Activated effector memory CD4-positive, alpha-beta T cell treated with anti-CD3 and anti-CD28 coated beads, Interleukin-2, amount 50 U/mL, for 16 hours (primary cell): ENCODE measurements around the gene MYO1H.
A peak's percentile ranks its signal among the peaks of the same experiment; 100 is the strongest.

Experiments used
- DNase-seq: peaks from one replicate; pipeline ENCODE4 v3.0.0-alpha.2; 2020

MYO1H gene

DNA sequence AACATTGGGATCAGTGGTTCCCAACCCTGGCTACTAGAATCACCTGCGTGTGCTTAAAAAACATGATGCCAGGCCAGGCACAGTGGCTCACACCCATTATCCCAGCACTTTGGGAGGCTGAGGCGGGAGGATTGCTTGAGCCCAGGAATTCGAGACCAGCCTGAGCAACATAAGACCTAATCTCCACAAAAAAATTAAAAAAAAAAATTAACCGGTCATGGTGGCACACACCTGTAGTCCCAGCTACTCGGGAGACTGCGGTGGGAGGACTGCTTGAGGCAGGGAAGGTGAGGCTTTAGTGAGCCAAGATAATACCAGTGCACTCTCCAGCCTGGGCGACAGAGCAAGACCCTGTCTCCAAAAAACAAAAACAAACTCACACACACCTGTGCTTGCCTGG lies 127.4 kb downstream of the MYO1H start:
- DNase-seq = peak; percentile 25

DNA sequence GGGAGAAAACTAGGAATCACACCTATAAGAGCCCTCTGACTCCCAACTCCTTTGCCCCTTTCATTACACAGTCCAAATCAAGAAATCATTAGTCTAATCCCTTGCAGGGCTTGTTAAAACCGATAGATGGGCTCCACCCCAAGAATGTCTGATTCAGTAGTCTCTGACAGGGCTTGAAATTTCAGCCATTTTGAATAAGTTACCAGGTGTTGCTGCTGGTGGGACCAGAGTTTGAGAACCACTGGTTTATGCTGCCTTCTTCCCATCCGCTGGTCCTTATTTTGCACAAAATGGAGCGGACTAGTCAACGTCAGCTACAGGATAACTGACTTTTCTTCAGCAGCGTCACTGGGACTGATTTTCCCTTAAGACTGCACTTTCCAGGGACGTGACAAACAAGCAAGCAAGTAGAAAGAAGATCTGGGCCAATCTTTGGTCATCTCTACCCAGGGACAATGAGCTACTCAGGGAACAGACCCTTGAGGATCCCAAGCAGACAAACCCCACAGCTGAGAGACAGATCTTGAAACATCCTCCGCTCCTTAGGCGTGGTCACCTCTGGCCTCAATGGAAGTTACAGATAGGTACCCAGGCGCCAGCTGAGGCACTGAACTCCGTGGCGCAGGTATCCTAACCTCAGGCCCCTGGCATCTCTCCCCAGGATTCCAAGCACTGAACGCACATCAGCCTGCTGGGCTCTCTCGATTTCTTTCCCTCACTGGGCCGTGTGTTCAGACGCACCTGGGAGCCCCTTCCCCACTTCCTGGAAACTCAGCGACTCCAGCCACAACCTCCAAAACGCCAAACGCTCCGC lies 128.5 kb downstream of the MYO1H start:
- DNase-seq = peak; percentile 61

DNA sequence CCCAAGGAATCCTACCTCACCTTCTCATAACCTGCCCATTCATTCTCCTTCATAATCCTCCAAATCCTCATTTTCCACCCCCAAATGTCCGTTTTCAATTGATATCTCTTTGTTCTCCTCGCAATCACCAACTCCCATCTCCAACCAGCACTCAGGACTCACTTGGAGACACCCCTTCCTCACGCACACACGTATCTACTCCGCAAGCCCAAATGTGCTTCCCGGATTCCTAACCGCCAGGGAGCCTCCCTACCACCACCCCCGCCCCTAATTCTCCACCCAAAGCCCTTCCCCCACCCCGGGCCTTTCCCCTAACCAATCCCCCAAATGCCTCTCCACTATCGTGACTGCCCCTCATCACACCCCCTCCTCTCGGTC lies 129.1 kb downstream of the MYO1H start:
- DNase-seq = no peak

DNA sequence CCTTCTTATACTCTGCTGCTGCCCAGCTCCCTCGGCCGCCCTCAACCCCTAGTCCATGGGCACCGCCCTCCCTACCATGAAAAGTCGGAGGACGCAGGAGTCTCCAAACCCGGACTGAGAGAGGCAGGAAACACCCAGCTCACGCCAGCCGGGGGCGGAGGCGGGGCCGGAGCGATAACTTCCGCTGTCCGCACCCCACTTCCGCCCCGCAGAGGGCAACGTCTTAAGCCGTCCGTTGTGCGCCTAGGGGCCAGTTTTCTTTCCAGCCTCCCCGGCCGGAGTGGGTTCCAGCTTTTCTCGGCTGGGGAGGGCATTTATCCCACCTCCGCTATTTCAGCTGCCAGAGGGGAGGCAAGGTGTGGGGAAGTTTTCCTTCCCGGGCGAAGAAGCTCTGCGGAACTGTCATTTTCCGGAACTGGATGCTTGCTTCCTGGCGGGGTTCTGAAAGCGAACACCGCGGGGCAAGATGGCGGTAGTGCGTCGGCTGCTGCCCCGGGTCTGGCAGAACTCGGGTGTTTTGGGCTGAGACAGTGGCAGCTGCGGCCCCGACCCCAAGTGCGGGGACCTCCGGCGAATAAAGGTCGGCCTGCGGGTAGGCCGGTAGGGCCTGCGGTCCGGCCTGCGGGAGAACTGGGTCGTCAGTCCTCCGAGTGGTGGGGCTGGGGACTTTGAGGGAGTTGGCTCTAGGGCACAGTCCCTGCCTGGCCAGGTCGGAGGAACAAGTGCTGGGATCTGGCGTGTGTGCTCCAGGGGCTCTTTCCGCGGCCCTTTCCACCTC lies 129.7 kb downstream of the MYO1H start, which contains the start of the genes KCTD10 and UBE3B:
KCTD10 (minus strand) TSS at position 116 of the 778 bp plus-strand sequence; CDS start at position 78, 38 bp downstream.
UBE3B (plus strand) TSS at position 450 of the 778 bp plus-strand sequence. CDS start 5,918 bp downstream, outside the sequence.
- peak; percentile 94 for DNase-seq

DNA sequence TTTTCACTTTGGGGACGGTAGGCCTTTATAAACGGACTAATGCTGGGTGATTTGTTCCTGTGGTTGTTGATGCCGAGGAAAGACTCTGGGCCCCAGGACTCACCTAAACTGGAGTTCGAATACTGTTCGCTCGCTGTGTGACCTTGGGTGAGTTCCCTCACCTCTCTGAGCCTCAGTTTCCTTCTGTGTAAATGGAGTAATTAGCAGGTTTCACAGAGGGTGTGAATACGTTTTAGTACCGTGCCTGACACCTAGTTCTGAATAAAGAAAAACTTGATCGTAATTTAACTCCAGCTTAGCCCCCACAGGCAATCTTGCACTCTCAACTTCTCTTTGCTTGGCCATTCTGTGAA lies 130.2 kb downstream of the MYO1H start:
- no peak for DNase-seq

DNA sequence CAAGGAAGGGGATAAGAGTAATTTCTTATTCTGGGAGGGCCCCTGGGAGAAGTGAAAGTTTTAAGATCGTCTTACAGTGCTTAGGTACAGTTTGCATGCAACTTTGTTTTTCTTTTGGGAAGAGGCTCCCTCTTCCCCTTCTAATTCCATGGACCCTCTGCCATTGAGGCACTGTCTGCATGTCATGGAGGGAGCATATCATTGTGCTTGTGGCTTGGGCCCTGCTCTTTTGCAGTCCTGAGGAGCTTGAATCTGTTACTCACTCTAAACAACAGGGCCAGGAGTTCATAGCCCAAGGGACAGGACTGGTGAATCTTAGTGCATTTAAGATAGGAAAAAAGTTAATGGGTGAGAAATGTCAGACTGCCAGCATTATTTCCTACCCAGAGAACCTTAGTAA lies 132.1 kb downstream of the MYO1H start:
- no peak for DNase-seq

DNA sequence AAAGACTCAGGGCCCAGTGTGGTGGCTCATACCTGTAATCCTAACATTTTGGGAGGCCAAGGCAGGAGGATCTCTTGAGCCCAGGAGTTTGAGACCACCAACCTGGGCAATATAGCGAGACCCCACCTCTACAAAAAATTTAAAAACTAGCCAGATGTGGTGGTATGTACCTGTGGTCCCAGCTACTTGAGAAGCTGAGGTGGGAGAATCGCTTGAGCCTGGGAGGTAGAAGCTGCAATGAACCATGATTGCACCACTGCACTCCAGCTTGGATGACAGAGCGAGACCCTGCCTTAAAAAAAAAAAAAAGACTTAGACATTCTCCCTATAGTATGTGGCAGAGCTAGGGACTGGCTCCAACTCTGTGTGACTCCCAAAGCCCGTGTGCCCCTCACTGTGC lies 132.7 kb downstream of the MYO1H start:
- DNase-seq = no peak

DNA sequence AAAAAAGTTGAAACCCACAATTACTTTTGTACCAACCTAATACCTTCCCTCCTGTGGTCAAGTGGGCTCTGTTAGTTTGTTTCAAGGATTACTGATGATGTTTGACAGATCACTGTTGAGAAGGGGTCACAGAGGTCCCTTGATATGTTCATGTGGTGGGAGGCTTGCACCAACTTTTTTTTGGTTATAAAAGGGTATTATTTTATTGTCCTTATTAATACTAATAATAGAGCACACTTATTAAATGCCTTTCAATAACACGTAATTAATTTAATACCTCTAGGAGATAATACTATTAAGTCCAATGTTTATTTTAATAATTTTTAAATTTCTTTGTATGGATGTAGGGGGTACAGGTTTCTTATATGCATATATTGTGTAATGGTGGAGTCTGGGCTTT lies 134.2 kb downstream of the MYO1H start:
- DNase-seq = no peak

DNA sequence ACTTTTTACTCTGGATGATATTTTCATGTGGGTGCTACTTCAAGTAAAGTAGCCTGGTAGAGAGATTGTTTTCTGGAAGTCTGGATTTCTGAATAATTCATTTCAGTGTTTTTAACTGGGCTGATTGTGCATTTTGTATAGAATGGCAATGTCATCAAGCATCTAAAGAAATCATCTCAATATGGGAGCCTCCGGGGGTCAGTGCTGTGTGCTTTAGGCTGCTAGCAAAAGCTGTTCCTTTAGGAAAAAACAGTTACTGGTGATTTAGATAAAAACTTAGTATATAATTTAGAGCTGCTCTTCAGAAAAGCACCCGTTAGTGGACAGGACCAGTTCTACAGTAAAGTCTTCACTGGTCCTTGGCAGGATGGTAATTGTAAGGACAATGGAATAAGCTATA lies 134.8 kb downstream of the MYO1H start:
- DNase-seq = no peak

DNA sequence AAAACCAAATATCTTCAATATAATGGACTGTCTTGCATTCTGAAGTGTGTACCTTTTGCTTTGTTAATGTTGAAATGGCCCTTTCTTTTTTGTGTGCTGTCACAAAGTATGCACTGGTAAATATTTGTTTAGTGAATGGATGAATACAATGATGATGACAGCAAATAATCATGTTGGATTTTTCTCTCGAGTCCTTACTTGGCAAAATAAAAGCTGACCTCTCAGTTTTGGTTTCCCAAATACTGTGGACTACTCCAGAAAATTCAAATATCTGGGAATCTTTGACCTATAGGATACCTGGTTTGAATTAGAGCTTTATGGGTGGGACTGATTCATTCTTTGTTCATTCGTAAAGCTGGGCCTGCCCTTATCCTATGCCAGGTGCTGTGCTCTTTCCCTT lies 135.2 kb downstream of the MYO1H start:
- DNase-seq = no peak

DNA sequence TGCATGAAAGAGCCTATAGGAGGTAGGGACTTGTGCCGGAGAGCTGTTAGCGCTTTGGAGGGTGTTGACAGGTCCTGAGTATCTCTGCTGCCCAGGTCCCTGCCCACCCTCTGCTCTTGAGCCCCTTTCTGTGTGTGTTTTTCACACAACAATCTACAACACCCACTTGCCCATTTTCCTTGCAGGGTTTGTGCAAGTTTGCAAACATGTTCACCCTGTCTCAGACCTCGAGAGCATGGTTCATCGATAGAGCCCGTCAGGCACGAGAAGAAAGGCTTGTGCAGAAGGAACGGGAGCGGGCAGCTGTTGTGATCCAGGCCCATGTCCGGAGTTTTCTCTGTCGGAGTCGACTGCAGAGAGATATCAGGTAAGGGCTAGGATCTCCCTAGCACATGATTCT lies 135.6 kb downstream of the MYO1H start:
- DNase-seq = no peak

DNA sequence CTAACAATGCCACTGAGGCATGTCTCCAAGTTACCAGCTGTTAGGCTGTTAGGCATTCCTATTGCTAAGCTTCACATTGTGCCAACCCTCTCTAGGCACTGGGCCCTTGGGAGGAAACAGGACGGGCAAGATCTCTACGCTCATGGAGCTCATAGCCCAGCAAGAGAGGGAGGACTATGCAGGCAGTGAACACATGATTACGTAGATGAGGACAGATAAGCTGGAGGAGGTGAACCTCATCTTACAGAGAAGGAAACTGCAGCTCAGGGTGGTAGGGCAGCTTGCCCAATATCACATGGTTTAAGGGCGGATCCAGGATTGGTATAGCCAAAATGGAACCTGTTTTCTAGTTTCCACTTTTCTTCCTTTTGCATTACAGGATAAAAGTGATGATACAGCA lies 137.5 kb downstream of the MYO1H start:
- DNase-seq = no peak

DNA sequence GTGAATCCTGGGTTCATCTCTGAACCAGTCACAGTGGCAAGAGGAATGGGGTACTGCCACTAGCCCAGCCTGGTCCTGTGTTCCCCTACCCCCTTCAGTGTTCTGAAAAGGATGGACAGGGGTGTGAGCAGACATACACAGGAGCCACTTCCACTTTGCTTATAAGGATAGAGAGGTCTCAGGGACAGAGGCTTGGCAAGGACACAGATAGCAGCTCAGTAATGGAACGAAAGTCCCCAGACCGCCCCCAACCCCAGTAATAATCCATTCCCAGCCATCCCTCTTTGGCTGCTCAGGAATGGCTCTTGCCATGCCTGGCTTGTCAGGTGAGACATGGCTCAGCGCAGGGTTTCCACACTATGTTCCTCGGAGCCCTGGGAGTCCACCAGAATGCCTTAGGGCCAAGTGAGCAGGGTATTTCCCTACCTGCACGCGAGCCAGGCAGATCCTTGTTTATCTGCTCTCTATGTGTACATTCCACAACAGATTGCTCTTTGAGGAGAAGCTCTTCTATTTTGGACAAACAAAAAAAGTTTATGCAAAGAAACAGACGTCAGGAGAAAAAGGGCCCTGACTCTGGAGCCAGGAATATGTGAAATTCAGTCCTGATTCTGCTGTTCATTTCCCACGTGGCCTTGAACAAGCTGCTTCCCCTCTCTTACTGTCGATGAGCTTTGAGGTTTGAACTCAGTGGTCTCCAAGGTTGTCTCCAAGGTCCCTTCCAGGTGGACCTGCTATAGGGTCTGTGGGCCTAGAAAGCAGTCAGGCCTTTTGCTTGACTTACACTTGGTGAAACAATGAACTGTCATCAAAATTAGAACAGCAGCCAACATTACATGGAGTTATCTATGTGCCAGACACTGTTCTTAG lies 139.7 kb downstream of the MYO1H start:
- DNase-seq = no peak

DNA sequence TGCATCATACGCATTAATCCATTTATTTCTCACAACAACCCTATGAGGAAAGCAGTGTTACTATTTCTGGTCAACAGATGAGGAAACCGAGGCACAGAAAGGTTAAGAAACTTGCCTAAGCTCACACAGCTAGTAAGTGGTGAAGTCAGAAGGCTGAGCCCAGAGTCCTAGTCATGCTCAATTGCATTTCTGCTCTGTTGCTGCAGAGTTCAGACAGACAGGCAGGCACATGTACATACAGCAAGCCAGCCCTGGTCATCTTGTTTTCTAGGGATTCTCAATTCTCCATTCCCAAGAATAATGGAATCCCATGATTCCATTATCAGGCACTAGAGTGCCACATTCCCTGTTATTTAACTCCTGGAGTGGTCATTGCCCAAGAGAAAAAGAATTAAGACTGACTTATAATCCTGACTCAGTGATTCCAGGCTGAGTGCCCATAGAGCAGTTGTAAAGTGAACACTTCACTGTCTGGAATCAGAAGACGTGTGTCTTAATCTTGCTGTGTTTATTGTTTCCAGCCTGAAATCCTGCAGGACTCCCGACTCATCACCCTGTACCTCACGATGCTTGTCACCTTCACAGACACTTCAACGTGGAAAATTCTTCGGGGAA lies 140.5 kb downstream of the MYO1H start:
- no peak for DNase-seq

DNA sequence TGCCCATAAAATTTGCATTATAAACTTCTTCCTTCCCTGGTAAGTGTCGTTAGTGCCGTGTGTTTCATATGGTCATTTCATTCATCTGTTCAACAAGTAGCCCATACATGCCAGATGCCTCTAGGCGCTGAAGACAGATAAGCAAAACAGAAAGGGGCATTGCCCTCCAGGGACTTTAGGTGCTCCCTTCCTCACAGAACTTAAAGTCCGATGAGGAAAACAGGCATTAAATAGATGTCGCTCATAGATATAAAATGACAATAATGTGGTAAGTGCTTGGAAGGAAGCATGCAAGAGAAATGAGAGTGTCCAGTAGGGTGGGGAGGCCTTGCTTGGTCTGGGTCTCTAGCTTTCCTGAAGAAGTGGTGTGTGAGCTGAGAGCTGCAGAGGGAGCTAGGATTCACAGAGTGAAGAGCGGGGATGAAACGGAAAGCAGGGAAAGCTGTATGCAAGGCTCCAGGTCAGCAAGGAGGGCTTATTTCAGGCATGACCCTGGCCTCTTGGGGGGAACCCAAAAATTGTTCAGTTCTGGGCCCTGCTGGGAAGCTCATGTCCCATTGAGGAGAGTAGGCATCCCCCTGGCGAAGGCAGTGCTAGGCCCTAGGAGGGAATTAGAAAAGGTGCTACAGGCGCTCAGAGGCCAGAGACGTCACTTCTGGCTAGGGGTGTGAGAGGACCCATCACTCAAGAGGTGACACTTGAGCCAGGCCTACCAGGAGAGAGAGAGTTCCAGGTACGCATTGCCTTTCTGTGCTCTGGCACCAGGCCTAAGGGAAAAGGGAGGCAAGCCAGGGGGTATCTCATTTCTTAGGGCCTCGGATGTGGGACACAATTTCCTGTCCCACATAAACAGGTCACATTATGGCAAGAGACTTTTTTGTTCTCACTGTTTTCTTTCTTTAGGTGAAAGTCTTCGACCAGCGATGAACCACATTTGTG lies 141.6 kb downstream of the MYO1H start:
- DNase-seq = no peak

DNA sequence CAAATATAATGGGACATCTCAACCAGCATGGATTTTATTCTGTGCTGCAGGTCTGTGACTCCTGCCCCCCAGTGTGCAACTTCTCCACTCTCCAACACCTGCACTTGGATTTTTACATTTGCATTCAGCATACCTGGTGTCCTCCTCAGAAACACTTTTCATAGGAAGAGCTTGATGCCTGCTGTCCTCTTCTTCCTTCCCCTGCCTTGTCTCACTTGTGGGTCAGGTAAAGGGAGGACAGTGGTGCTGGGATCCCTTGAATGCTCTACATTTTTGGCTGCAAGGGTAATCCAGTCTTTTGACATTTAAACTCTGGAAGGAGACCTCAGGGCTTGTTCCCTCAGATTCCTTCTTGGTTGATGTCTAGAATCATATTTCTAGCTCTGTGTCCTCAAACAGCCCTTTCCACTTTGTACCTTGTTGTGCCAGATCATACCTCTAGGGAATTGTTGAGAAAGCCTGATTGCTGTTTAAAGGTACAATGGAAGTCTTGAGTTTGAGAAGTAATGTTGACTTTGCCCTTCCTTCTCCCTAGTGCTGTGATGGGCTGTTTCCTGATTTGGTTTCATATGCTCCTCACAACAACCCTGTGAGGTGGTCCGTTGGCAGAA lies 142.4 kb downstream of the MYO1H start:
- DNase-seq = no peak

DNA sequence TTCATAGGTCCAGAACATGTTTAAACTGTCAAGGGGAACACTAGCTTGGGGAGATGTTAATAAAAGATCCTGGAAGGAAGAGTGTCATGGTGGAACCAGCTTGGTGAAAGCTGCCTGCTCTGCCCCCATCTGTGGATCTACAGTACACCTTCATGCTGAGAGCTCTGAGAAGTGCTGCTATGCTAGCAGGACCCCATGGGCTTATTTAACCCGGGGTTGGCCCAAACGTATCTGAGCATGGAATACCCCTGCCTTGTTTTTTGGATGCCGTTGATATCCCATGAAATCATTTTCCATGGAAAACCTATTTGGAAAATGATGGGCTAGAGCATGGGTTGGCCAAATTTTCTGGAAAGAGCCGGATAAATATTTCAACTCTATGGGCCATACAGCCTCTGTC lies 144.0 kb downstream of the MYO1H start:
- no peak for DNase-seq

DNA sequence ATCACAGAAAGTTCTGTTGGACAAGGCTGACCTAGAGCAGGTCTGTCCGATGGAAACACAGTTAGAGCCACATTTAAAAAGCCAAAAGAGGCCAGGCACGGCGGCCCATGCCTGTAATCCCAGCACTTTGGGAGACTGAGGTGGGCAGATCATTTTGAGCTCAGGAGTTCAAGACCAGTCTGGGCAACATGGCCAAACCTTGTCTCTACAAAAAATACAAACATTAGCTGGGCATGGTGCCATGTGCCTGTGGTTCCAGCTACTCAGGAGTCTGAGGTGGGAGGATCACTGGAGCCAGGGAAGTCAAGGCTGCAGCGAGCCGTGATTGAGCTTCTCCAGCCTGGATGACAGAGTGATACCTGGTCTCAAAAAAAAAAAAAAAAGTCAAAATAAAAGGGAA lies 144.7 kb downstream of the MYO1H start:
- no peak for DNase-seq

DNA sequence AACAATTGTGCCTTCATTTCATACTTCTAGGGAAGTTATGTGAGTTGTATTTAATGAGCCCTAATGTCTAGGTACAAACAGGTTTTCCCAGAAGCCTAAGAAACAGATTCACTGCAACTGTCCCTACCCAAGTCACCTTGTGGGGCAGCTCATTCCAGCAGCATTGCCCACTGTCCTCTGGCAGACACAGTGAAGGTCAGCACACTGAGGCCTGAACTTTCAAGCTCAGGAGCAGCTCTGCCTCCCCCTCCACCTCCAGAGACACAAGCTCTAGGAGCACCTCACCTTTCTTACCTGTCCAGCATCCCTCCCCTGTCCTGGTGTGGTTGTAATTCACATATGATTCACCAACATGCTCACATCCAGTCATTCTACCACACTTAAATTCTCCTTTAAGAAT lies 145.4 kb downstream of the MYO1H start:
- no peak for DNase-seq

DNA sequence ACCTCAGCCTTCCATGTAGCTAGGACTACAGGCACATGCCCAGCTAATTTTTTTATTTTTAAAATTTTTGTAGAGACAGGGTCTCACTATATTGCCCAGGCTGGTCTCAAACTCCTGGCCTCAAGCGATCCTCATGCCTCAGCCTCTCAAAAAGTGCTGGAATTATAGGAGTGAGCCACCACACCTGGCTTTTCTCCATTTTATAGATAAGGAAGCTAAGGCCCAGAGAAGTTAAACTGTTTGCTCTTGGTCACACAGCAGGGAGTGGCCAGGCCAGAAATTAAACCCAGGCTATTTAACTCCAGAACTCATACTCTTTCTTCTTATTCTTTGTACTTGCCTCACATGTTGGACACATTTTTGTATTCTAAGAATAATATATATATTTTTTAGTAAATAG lies 146.2 kb downstream of the MYO1H start:
- no peak for DNase-seq

DNA sequence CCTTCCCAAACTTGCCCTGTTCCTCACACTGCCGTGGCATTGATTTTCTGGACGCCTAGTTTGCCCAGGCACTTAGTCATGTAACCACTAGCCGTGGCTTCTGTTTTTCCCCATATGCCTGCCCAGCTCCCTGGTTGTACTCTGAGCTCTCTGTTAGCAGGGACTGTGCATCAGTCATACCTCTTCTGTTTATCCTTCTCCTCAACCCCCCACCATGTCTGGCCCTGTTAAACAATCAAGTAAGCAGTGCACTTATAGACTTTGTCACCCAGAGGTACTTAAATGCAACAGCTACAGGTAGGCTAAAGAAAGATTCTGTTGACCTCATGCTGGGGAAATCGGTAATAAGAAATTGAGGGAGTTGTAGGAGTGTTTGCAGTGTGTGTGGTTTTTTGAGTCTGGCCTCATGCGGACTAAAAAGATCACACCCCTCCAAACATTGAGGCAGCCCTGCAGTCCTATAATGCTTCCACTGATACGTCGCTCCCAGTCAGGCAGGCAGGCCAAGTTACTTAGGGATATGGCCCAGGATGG lies 146.7 kb downstream of the MYO1H start:
- no peak for DNase-seq
